Activated CD4-positive, alpha-beta T cell treated with anti-CD3 and anti-CD28 coated beads, Interleukin-2, amount 50 U/mL, for 4 hours (primary cell): ENCODE measurements around the gene SIPA1.
"Not testable (repeated sequence)": the region's sequence is repeated elsewhere in the genome, so short reads cannot be mapped to it uniquely, and the experiment has no call there.

Experiments used
- DNase-seq, 2 experiments: peaks; one replicate each; pipeline ENCODE4 v3.0.0-alpha.2; 2020

The SIPA1 gene

DNA sequence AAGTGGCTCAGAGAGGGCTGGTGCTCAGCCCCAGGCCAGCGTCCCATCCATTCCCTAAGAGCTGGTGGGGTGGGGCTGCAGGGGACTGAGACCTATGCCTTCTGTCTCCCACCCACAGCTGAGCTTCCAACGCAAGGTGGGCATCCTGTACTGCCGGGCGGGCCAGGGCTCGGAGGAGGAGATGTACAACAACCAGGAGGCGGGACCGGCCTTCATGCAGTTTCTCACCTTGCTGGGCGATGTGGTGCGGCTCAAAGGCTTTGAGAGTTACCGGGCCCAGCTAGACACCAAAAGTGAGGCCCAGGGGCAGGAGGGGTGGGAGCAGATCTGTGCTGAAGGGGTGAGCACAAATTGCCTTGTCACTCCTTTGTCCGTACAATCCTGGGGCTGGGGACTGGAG lies 6.9 kb downstream of the SIPA1 start:
- DNase-seq, result no peak

DNA sequence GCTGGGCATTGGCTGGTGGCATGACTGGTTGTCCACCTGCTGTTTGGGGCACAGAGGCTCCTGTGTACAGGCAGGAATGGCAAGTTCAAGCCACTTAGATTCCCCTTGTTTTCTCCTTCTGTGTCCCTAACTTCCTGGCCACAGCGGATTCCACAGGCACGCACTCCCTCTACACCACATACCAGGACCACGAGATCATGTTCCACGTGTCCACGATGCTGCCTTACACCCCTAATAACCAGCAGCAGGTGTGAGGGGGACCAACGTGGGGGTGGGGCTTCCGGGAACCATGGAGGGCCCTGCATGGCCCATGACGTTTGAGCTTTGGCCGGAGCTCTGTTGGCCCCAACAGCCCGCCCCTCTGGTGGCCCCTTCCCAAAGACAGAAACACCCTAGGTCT lies 7.8 kb downstream of the SIPA1 start:
- DNase-seq, result no peak

DNA sequence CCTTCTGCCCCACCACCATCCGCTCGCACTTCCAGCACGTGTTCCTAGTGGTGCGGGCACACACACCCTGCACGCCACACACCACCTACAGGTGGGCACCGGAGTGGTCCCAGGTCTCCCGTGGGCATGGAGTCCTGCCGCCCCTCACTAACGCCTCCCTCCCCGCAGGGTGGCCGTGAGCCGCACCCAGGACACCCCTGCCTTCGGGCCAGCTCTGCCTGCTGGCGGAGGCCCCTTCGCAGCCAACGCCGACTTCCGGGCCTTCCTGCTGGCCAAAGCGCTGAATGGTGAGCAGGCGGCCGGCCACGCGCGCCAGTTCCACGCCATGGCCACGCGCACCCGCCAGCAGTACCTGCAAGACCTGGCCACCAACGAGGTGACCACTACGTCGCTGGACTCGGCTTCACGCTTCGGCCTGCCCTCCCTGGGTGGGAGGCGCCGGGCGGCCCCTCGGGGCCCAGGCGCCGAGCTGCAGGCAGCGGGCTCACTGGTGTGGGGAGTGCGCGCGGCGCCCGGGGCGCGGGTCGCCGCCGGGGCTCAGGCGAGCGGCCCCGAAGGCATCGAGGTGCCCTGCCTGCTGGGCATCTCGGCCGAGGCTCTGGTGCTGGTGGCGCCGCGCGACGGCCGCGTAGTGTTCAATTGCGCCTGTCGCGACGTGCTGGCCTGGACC lies 8.5 kb downstream of the SIPA1 start:
- no peak for DNase-seq

DNA sequence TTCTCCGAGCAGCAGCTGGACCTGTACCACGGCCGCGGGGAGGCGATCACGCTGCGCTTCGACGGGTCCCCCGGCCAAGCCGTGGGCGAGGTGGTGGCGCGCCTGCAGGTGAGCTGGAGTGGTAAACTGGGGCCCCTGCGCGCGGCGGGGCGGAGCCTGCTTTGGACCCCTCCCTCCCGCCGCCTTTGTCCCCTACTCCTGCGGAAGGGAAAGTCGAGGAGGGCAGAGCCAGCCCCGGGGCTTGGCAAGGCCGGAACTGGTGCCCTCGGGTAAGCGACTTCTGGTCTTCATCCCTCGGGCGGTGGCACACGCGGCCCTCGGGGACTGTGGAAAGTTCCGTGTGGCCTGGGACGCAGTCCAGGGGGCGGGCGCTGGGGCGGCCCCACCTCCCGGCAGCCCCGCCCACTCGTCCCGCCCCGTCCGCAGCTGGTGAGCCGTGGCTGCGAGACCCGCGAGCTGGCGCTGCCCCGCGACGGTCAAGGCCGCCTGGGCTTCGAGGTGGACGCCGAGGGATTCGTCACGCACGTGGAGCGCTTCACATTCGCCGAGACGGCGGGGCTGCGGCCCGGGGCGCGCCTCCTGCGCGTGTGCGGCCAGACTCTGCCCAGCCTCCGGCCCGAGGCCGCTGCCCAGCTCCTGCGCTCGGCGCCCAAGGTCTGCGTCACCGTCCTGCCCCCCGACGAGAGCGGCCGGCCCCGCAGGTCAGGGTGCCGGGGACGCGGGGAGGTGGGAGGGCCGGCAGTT lies 9.2 kb downstream of the SIPA1 start:
- DNase-seq, result no peak

DNA sequence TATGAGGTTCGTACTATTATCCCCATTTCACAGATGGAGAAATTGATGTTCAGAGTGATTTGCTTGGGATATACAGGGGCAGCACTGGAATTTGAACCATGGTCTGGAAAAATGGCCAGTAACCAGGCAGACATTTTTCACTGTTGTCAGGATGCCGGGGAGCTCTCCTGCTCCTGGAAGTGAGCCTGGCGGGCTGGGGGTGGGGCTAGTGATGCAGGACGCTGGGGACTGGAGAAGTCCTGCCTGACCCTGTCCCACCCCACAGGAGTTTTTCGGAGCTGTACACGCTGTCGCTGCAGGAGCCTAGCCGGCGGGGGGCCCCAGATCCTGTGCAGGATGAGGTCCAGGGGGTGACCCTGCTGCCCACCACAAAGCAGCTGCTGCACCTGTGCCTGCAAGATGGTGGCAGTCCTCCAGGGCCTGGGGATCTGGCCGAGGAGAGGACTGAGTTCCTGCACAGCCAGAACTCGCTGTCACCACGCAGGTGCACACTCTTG lies 11.1 kb downstream of the SIPA1 start:
- DNase-seq, result no peak

DNA sequence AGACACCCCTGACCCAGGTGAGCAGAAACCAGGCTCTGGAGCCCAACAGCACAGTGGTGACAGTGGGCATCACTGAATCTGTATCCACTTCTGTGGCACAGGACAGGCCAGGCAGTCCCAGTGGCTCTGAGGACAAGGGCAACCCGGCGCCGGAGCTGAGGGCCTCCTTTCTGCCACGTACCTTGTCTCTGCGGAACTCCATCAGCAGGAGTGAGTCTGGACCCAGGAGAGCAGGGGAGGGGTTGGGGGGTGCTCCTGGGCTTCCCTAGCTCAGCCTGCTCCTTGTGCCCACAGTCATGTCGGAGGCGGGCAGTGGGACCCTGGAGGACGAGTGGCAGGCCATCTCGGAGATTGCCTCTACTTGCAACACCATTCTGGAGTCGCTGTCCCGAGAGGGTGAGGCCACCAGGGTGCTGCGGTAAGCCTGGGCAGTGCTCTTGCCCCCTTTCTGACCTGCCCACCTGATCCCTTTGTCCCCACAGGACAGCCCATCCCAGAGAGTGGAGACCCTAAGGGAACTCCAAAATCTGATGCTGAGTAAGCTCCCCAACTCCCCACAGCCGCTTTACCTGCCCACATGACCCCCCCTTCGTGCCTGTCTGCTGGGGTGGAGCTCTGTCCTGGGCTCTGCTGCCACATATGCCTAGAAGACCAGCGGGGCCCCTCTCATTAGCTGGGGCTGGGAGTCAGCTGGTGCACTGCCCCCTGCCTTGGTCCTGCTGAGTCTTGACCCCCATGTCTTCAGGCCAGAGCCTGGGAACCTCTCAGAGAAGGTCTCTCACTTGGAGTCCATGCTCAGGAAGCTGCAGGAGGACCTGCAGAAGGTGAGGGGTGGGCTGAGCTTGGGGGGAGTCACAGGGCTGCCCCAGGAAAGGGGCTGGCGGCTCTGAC lies 12.0 kb downstream of the SIPA1 start:
- DNase-seq, result no peak

DNA sequence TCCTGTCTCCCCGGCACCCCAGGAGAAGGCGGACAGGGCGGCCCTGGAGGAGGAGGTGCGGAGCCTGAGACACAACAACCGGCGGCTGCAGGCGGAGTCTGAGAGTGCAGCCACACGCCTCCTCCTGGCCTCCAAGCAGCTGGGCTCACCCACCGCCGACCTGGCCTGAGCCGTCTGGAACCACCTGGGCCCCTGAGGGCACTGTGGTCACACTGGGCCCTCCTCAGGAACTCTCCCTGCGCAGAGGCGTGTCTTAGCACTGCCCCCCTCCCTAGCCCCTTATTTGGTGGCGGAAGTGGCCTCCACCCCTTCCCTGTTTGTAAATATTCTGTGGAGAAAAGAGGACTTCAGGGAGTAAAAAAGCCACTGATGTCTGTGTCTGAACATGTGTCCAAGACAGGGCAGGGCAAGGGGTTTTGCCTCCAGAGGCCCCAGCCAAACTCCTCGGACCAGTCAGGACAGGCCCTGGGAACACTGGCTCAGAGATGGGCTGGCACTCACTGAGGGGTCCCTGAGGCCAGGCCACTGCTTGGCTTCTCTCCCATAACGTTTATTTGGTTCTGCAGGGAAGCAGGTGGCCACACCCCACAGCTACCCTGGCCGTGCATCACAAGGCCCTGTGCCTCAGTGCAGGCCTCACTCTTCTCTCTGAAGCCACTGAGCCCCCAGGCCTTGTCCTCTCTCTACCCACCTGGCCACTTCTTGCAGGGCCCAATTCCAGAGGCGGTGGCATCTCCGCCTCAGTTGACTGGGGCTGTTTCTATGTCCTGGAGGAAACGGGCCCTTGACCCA lies 12.8 kb downstream of the SIPA1 start:
- DNase-seq, result no peak

DNA sequence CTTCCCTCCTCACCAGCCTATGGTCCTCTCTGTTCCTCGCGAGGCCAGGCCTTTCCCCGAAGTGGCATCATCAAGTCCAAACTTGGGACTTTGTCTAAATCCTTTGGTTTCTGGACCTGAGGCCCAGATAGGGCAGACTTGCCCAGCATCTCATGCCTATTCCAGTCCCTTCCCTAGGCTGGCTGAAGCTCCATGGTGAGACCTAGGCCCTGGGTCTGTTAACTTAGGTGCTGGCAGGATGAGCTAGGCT lies 13.4 kb downstream of the SIPA1 start:
- DNase-seq, result no peak

DNA sequence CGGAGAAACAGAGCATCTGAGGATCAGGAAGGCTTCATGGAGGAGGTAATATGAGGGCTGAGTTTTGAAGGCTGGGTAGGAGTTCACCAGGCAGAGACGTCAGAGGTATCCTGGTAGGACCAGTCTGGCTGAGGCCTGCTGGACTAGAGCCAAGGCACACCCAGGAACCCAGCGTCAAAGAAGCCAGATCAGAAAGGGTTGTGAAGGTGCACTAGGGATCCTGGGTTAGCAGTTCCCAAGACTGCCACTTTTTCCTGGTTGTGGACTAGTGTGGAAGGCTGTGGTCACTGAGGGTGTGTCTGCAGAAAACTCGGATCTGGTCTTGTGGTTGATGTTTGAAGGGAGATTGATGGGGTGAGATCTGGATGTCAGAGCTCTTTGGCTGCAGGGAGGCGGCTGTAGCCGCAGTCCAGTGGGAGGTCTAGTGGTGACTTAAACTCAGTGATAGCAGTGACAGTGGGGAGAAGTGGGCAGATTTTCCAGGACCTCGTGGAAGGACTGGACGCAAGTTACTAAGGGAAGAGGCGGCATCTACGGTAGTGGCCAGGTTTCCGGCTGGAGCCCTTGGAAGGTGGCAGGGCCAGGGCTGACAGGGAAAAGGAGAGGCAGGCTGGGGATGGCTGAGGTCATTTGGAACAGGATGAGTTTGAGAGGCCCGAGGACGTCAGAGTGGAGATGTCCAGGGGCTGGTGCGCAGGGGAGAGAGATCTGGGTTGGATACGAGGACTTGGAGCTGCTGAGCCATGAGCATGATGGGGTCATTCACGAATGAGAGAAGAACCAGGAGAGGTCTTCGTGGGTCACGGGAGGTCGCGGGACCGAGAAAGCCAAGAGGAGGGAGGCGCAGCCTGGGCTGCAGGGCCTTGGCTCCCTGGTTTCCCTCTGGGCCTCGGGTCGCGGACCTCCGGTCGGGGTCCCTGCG lies 13.9 kb downstream of the SIPA1 start:
- no peak for DNase-seq

DNA sequence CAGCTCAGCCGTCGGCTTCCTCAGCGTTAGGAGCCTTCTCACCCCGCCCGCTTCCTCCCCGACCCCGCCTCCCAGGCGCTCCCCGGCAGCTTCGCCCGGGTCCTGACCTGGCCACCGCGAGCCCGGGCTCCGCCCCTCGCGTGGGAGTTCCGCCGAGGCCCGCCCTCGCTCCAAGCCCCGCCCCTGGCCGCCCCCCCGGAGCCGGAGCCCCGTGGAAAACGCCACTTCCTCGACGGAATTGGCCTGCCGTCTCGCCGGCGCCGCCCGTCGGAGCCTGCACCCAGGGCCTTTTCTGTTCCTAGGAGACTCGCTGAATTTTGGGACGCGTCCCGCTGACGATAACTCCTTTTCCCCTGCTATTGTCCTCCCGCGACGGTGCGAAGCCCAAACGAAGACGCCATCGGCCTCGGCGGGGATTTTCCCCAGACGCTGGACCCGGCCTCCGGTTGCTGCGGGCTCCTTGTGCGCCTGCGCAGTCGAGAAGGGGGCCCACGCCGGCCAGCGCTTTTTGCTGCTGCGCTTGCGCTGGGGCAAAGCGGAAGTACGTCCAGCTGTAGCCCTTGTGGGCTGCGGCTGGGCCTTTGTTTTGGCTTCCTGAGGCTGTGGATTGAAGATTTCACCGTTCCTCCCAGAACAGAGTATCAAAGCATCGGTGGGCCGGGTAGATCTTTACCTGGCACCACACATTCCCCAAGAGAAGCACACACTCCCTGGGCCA lies 14.8 kb downstream of the SIPA1 start:
- DNase-seq, result peak; percentile 92 to 94

DNA sequence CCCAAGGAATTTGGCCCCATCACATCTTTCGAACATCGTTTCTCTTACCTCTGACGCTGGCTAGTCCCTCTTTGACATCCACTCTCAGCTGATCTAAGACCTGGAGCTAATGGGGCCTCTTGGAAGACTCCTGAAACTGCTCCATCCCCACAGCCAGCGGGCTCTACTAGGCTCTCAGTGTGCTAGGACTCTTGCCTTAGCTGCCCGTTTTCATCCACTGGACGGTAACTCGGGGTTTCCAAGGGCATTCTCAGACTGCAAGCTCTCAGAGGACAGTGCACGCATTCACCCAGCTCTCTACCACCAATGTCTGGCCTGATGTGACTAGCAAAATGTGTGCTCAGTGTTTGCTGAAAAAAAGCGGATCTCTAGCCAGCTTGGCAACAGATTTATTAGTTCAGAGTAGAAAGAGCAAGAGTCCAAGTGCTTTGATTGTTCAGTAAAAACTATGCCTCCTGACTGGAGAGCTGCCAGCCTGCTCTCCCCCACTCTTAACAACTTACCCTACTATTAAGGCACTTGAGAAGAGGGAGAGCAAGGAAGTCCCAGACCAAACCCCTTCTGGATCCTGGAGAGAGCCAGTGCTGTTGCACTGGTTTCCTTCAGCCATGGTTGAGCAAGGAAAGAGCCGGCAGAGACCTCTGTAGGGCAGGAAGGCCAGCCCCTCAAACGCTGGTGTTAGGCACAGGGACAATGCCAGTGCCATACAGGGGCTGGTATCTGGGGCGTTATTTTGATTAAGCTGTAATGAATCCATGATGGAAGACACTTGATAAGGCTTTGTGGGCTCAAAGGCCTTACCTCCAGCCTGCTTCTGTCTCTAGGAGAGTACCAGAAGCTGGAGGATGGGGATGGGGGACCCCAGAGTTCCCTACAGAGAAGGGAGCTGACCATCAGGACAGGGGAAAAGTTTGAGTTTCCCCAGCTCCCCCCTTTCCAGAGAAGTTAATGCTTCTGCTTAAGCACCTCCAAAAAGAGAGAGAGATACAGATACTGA lies 15.6 kb downstream of the SIPA1 start:
- no peak for DNase-seq

DNA sequence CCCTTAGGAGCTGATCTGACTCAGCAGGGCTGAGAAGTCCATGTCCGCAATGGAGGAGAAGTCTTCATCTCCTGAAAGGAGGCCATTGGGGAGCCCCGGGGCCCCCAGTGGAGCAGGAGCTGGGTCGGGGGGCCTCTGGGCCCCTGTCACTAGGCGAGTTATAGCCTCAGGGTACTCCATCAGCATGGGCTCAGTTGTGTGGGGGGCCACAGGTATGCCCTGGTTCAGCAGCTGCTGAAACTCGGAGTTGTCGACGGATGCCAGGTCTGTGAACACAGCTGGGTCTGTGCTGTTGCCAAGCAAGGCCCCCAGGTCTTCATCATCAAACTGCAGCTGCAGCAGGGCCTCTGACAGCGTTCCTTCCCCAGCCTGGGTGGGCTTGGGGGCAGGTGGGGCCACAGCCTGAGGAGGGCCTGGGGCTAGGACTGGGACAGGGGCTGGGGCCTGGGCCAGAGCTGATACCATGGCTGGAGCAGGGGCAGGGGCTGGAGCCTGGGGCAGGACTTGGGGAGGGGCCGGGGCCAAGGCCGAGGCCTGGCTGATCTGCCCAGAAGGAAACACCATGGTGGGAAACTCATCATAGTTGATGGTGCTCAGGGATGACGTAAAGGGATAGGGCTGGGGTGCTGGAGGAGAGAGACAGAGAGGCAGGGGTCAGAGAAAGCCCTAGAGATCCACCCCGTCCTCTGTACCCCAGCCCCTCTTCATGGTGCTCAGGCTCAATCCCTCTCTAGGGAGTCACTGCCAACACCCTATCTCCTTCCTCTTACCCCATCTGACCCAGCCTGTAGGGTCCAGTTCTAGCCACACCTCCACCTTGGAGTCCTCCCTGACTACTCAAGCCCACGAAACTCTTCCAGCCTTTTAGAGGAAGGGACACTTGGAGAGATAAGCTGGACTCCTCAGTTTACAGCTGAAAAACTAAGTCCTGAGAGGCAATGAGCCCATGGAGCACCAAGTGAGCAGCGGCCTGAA lies 16.8 kb downstream of the SIPA1 start:
- DNase-seq, result no peak

DNA sequence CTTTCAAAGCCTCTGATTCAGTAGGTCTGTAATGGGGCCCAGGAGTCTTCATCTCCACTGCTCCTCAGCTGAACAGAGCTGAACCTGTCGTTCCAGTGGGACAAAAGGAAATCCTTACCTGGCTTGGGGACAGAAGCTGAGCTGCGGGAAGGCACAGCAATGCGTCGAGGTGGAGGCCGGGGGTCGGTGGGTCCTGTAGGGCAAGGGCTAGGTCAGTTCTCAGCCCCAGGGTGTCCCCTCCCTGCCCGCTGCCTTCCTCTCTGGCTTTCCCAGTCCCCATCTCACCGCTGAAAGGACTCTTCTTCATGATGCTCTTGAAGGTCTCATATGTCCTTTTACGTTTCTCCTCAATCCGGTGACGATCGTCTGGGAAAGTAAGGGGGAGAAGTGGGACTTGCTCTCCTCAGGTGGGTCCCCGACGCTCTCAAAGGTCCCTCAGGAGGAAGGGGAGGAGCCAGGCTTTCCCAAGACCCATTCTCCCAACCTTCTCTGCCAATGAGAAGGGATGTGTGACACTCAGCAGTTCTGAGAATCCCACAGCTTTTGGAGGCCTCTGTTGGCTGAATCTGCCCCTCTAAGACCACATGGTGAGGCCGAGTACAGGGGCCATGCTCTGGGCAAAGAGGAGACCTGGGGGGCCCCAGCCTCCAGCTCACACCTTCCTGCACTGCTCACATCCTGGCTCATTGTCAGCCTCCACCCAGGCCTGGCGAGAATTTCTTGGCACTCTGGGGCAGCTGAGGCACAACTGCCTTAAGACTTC lies 17.9 kb downstream of the SIPA1 start:
- no peak for DNase-seq

DNA sequence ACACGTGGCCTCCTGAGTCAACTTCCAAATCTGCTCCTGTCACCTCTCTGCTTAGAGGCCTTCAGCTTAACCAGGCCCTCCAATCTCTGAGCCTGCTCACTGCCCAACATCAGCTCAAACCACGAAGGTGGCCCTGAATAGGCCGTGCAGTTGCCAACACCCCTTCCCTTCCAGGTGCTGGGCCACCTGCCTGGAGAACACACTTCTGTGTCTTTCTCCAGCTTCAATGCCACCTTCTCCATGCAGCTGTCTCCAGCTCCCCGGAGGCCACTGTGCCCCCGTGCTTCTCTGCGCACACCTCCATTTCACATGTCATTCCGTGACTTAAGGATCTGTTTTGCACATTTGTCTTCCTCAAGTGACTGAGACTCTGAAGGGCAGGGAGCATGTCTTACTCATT lies 19.5 kb downstream of the SIPA1 start:
- no peak for DNase-seq

DNA sequence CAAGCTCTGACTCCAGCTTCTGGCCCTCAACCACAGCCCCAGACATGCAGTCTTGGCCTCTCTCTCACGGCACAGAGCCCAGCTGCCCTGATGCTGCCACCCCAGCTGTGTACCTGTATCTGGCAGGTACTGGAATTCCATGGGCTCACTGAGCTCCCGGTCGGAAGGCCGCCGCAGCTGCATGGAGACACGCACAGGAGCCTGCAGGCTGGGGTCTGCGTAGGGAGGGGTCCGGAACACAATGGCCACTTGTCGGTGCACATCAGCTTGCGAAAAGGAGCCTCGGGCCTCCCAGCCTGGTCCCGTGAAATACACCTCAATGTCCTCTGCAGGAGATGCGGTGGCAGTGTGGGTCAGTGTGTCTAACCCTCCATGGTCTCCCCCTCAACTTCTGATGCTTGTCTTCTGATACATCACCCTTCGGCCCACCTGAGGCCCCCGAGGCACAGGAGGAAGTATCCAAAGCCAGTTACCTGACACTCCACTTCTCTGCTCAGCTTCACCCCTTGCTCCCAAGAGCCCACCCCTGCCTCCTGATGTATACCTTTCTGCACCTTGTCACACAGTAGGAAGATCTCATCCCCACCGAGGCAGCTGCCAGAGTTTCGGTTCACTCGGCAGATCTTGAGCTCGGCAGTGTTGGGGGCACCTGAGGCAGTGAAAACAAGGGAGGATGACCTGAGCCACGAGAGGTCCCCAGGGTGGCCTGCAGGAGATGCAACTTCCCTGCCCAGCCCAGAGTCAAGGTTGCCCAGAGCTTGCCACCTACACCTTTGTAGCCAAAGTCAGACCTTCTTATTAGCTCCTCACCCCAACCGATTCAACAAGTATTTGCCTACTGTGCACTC lies 20.5 kb downstream of the SIPA1 start:
- DNase-seq, result no peak

DNA sequence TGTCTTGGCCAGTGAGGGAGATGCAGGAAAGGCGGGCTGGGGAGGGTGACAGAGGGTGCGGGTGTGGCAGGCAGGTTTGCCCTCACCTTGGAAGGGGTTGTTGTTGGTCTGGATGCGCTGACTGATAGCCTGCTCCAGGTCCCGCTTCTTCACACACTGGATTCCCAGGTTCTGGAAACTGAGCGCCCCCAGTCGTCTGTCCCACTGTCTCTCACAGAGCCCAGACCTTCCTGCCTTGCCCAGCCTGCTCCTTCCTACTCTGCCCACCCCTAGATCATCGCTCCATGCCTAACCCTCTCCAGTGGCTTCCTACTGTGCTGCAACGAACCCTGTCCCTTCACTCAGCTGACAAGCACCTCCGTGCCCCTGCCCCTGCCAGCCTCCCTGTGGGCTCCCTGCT lies 22.1 kb downstream of the SIPA1 start:
- no peak for DNase-seq

DNA sequence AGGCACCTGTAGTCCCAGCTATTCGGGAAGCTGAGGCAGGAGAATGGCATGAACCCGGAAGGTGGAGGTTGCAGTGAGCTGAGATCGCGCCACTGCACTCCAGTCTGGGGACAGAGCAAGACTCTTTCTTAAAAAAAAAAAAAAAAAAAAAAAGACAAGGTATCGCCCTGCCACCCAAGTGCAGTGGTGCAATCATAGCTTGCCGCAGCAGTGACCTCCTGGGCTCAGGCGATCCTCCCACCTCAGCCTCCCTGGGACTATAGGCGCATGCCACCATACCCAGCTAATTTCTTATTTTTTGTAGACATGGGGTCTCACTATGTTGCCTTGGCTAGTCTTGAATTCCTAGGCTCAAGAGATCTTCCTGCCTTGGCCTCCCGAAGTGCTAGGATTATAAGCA lies 23.0 kb downstream of the SIPA1 start:
- not testable (repeated sequence) for DNase-seq
